IMR-90 (cell line): ENCODE results near the gene NHEJ1.

Source experiments
- BHLHE40 ChIP-seq: fragments of 150-350 bp; IDR thresholded peaks from 2 replicates; pipeline ENCODE4 v1.6.1; 2016; ENCODE audit warnings: mild to moderate bottlenecking, low read depth, low read length
- CEBPB ChIP-seq: IDR thresholded peaks from 2 replicates; pipeline ENCODE4 v1.6.1; 2012; ENCODE audit warnings: low read depth, low read length, improper control_type of control experiment
- CHD1 ChIP-seq: IDR thresholded peaks from 2 replicates; pipeline ENCODE4 v1.6.1; 2012; ENCODE audit warnings: low read depth, low read length, improper control_type of control experiment
- FOS ChIP-seq: fragments of 150-350 bp; IDR thresholded peaks from 2 replicates; pipeline ENCODE4 v1.6.1; 2016; ENCODE audit warnings: low read depth, low read length
- MAFK ChIP-seq: IDR thresholded peaks from 2 replicates; pipeline ENCODE4 v1.6.1; 2012; ENCODE audit warnings: low read depth, low read length, improper control_type of control experiment
- MAZ ChIP-seq: IDR thresholded peaks from 2 replicates; pipeline ENCODE4 v1.6.1; 2012; ENCODE audit warnings: low read depth, mild to moderate bottlenecking, low read length, improper control_type of control experiment, moderate library complexity, borderline replicate concordance
- MXI1 ChIP-seq: IDR thresholded peaks from 2 replicates; pipeline ENCODE4 v1.6.1; 2012; ENCODE audit warnings: low read depth, mild to moderate bottlenecking, low read length, moderate library complexity, borderline replicate concordance
- POLR2A ChIP-seq: IDR thresholded peaks from 2 replicates; pipeline ENCODE4 v1.6.1; 2012; ENCODE audit warnings: mild to moderate bottlenecking, low read depth, low read length
- RAD21 ChIP-seq: IDR thresholded peaks from 2 replicates; pipeline ENCODE4 v1.6.1; 2012; ENCODE audit warnings: low read length, improper control_type of control experiment
- RFX5 ChIP-seq: IDR thresholded peaks from 2 replicates; pipeline ENCODE4 v1.8.0; 2012; ENCODE audit warnings: low read depth, mild to moderate bottlenecking, low read length, moderate library complexity
- SMC3 ChIP-seq: fragments of 150-350 bp; IDR thresholded peaks from 2 replicates; pipeline ENCODE4 v1.6.1; 2016; ENCODE audit warnings: low read depth, mild to moderate bottlenecking, antibody characterized with exemption, low read length, moderate library complexity
- USF2 ChIP-seq: fragments of 150-350 bp; IDR thresholded peaks from 2 replicates; pipeline ENCODE4 v1.6.1; 2017; ENCODE audit warnings: mild to moderate bottlenecking, antibody characterized with exemption, low read length, low read depth
- TF ChIP-seq, protein P1 (sequence below): conservative IDR thresholded peaks from 2 replicates; pipeline ENCODE4 v1.5.1; 2012; ENCODE audit warnings: mild to moderate bottlenecking, low read depth, low read length, improper control_type of control experiment
- TF ChIP-seq, protein P2 (sequence below): fragments of 150-350 bp; IDR thresholded peaks from 2 replicates; pipeline ENCODE4 v1.6.1; 2016; ENCODE audit warnings: low read depth, mild to moderate bottlenecking, low read length, moderate library complexity, borderline replicate concordance

DNA sequence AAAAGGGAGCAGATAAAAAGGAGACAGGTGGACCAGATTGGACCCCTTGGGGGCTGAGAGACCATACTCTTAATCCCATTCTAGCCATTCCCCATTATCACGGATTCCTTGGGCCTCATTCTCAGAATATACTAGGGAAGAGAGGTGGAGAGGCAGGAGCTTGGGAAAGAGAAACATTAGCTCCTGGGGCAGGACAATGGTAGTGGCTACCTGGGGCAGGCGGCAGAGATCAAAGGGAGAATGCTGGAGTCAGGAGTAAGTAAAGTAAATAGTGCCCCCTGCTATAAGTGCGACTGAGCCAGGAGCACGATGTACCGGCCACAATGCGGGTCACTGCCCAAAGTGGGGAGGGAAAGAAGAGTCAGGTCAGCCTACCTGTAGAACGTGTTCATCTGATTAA is 79.5 kb downstream of the NHEJ1 start:
- TF ChIP-seq CEBPB (no peak), RAD21 (no peak), POLR2A (no peak), RFX5 (no peak), SMC3 (no peak), MAFK (no peak), FOS (no peak), BHLHE40 (no peak), MAZ (no peak), USF2 (no peak), MXI1 (no peak), CHD1 (no peak)
- TF ChIP-seq, protein P1, sequence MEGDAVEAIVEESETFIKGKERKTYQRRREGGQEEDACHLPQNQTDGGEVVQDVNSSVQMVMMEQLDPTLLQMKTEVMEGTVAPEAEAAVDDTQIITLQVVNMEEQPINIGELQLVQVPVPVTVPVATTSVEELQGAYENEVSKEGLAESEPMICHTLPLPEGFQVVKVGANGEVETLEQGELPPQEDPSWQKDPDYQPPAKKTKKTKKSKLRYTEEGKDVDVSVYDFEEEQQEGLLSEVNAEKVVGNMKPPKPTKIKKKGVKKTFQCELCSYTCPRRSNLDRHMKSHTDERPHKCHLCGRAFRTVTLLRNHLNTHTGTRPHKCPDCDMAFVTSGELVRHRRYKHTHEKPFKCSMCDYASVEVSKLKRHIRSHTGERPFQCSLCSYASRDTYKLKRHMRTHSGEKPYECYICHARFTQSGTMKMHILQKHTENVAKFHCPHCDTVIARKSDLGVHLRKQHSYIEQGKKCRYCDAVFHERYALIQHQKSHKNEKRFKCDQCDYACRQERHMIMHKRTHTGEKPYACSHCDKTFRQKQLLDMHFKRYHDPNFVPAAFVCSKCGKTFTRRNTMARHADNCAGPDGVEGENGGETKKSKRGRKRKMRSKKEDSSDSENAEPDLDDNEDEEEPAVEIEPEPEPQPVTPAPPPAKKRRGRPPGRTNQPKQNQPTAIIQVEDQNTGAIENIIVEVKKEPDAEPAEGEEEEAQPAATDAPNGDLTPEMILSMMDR = no peak
- TF ChIP-seq, protein P2, sequence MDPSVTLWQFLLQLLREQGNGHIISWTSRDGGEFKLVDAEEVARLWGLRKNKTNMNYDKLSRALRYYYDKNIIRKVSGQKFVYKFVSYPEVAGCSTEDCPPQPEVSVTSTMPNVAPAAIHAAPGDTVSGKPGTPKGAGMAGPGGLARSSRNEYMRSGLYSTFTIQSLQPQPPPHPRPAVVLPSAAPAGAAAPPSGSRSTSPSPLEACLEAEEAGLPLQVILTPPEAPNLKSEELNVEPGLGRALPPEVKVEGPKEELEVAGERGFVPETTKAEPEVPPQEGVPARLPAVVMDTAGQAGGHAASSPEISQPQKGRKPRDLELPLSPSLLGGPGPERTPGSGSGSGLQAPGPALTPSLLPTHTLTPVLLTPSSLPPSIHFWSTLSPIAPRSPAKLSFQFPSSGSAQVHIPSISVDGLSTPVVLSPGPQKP = no peak
